Medulla oblongata (tissue), 1 donor: ENCODE results near the gene RNASE4.

Source experiments
- DNase-seq: peaks from one replicate; pipeline ENCODE4 v3.0.0-alpha.2; 2015; ENCODE audit errors: extremely low spot score

The RNASE4 gene

DNA sequence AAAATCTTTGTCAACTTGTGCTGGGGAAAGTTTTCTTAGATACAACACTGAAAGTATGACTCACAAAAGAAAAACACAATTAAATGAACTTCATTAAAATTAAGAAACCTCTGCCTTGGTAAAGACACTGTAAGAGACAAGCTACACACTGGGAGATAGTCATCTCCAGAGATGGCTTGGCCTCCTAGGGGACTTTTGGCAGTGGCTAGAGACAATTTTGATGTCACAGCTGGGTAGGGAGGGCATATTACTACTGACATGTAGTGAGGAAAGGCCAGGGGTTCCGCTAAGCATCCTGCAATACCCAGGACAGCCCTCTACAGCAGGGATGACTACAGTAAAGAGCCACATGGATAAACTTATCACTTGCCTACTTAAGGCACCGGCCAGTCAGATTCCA is 8.7 kb upstream of the RNASE4 start:
- DNase-seq = no peak

DNA sequence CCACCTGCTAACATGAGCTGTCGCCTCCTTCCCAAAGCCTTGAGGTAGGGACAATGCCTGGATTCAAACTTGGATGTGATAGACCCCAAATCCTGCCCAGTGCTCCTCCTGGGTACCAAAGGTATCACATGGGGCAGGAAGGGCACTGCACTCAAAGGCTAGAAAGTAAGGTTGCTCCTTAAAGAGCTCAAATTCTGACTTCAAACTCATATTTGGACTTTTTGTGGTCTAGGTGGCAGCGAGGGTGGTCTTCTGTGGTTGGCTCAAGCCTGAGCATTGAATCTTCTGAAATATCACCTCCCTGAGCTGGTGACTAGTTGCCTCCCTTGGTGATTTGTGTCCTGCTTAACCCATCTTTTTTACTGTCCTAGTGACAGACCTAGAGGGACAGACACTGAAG is 8.3 kb upstream of the RNASE4 start:
- no peak for DNase-seq

DNA sequence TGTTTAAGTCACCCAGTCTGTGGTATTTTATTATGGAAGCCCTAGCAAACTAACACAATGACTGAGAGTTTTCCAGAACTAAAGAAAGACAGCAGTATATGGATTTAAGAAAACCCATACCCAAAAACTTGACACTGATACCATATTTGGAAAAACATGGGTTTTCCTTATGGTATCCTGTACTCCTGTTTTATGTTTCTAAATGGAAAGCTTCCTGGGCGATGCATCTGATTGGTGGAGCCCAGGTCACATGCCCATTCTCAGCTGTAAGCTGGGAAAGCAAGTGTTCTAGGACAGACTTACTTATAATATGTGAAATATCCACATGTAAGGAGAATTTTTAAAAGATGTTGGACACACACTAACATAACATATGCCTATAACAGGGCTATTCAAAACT is 4.5 kb upstream of the RNASE4 start:
- peak; percentile 65 for DNase-seq

DNA sequence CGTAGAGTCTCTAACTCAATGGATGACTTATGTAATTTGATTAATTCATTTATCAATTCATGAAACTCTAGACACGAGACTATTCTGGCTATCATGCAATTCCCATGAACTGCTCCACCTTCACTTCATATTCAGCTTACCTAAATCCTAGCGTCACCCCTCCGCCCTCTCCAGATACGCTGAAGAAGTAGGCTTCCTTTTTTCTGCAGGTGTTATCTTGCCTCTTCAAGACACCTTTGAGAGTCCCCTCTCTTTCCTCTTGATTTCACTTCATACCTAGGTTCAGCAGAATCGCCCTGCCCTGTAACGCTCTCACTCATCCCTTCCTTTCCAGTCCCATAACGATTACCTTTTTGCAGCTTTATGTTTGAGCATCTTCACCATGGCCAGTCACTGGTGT is 4.0 kb upstream of the RNASE4 start:
- no peak for DNase-seq

DNA sequence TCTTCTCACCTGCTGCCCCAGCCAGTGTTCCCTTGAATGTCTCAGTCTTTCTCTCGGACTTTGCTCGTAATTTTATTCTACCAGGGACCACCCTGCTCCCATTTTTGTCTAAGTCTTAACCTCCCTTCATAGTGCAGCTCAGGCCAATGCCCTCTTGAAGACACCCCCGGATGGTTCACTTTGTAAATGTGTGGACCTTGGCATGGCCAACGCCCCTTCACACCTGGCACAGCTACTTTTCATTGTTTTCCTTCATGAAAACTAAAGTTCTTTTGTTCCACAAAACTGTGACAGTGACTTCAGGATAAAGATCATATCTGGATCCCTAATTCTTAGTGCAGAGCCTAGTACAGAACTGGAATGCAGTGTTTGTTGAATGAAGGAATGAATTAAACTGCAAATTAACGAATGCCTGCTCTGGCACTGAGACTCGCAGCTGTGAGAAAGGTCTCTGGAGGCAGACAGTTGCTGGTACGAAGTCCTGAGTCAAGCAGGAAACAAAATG is 3.5 kb upstream of the RNASE4 start:
- DNase-seq = no peak

DNA sequence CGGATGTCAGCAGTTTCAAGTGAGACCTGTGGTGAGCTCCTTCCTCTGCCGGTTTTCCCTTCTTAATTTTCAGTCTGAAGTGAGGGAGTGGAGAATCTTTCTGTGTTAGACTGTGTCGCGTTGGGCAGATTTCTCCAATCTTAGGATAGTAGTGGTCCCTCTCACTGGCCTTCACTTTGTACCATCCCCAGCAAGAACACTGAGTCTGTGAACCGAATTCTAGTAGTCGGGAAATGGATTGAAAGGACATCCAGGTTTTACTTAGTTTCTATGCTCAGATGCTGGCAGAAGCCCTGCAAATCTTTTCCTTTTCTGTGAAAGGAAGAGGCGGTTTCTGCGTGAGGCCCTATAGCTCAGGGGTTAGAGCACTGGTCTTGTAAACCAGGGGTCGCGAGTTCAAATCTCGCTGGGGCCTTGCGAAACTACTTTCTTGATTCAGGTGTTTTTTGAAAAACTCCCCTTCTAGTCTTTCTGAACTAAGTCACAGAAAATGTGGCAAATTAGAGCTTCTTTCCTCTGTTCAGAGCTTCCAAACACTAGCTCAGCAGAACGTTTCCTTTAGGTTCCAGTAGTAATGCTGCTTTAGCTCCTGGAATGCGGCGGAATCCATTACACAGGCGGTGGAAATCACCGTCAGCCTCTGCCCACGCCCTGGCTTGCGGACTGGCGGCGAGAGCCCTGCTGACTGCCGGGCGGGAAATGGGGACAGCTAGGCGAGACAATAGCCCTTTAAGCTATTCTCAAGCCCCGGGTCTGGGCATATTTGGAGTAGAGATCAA is 2.8 kb upstream of the RNASE4 start:
- DNase-seq = peak; percentile 92

DNA sequence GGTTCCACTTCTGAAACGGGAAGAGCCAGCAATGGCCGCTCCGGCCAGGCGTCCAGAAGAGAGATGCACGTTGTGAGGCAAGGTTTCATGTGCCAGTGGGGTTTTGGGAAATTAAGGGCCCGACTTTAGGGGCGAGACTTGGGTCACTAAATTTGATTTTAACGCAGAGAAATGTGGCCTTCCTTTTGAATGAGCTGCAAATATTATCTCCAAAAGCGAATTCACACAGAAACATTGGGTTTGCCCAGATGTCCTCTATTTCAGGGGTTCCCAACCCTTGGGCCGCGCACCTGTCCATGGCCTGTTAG is 2.3 kb upstream of the RNASE4 start:
- DNase-seq = no peak

DNA sequence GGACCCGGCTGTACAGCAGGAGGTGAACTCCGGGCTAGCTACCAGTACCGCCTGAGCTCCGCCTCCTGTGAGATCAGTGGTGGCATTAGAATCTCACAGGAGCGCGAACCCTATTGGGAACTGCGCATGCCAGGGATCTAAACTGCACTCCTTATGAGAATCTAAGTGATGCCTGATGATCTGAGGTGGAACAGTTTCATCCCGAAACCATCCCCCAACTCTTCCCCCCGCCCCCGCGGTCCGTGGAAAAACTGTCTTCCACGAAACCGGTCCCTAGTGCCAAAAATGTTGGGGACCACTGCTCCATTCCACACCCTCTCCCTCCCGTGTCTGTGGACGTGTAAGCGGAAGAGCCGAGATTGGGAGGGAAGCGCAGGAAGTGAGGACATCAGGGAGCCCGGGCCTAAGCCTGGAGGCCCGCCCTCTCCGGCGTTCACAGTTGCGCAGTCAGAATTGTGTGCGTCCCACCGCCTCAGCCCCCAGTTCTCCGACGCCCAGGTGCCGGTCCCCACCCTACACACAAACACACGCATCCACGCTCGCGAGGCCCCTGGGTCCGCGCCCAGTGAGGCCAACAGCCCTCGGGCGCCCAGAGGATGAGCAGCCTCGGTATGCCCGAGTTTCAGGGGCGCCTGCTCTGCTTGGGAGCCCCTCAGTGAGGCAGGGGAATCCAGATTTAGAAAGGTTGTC is 1.8 kb upstream of the RNASE4 start:
- DNase-seq = peak; percentile 98

DNA sequence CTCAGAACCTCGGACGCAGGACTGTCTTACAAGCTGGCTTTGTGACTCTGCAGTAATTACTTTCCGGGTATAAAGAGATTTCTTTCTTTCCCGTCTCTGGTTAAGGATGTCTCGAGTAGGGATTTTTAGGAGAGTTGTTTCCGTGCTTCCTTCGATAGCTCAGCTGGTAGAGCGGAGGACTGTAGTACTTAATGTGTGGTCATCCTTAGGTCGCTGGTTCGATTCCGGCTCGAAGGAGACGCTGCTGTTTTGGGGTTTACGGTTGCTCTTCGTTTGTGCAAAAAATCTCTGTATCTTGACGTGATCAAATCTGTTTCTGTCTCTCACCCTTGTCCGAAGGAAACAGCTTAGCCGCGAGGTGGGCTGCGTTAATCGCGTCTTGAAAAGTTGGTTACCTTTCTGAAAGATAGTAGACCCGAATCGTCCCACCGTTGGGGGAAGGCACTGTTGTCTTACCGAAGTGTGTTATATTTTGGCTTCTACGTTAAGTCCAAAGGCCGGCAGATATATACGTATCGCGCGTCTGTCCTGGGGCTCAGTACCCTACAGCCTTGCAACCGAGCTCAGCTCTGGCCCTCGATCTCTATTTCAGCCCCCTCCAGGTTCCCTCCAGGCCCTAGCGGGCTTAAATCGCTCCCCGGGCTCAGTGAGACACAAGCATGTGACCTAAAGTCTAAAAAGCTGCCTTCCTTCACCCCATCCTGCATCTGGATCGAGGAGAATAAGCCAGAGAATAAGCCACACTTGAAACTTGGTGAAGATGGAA is 1.1 kb upstream of the RNASE4 start:
- DNase-seq = peak; percentile 96

DNA sequence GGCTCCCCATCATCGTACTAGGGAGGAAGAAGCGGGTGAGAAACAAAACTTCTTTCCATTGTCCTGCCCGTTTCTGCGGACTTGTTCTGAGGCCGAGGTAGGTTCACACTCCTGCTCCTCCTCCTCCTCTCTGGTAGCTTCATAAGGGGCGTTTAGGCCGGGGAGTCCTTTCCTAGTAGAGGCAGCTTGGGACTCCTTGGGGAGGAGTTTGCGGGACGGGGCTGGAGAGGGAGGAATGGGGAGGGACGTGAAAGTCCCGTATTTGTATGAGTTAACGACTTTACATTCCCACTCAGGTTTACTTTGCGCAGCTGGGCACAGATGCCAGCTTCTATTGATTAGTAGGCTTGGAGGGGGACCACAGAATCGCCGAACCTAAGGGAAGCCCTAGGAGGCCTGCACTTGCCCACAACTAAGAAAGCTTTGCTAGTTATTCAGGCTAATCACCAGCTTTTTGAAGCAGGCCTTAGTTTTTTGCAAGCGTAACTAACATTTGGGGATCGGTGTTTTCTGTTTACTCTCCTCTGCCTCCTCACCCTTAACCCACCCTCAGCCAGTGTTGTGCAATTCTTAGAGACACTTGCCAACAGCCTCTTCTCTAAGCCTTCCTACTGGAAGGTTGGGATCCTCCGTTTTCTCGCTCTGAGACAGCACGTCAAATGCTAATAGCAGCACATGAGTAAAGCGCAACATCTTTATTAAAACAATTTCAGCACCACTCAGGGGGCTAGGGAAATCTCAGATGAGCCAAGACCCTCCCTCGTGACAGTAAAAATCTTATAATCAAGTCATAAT is 499 bp downstream of the RNASE4 start:
- DNase-seq = peak; percentile 58

DNA sequence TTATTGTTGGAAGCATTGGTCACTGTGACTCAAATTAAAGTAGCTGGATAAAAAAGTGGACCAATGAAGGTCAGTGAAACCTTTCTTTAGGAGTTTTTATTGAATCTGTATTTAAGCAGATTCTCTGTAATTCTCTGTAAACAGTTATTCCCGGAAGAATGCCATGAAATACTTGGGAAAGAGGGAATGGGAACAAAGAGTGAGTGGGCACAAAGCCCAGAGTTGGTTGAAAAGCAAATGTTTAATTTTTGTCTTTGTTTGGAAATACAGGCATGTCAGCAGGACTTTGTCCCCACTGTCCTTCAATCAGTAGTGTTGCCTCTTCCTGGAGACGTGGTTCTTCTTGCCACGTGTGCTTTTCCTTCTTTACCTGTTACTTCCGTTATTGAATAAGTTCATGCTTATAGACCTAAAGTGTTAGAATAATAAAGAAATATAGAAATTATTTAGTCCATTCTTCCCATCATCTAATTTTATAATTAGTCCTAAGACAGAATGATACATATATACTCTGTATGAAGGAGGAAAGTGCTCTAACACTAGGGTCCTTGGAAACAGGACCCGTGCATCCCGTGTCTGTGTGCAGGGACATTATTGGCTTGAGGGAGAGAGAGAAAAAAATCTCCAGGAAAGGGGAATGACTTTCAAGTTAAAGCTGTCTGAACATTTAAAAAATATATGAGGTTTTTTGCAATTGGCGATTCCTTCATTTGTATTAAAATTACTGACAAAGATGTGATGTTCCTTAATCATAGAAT is 2.2 kb downstream of the RNASE4 start:
- no peak for DNase-seq

DNA sequence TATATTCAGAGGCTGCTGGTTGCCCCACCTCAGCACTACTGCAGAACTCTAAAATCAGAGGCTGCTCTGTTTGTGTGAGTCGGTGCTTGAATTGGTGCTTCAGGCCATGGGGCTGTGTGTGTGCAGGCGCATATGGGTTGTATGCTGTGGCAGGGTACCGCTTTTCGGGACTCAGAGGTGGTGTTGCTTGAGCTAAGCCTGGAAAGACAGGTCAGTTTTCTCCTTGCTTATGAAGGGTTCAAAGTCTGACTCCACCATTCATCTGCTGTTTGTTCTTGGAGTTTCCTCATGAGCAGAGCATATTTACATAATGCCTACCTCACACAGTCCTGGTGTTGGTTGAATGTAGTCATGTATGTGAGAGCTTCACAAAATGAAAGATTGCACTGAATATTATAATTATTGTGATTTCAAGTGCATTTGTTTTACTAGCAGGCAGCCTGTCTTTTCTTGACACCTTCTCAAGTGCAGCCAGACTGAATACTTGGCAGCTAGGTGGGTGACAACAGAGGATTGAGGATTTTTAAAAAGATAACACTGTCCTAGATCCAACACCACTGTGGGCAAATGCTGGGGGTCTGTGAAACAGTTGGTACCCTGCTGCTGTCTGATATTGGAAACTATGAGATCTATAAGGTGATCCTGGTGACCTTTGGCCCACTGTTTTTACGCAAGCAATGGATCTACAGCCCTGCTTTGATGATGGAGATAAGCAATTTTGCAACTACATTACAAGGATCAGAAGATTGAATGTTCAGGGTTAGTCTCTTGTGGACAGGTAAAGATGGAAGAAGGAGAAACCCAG is 3.2 kb downstream of the RNASE4 start:
- no peak for DNase-seq

DNA sequence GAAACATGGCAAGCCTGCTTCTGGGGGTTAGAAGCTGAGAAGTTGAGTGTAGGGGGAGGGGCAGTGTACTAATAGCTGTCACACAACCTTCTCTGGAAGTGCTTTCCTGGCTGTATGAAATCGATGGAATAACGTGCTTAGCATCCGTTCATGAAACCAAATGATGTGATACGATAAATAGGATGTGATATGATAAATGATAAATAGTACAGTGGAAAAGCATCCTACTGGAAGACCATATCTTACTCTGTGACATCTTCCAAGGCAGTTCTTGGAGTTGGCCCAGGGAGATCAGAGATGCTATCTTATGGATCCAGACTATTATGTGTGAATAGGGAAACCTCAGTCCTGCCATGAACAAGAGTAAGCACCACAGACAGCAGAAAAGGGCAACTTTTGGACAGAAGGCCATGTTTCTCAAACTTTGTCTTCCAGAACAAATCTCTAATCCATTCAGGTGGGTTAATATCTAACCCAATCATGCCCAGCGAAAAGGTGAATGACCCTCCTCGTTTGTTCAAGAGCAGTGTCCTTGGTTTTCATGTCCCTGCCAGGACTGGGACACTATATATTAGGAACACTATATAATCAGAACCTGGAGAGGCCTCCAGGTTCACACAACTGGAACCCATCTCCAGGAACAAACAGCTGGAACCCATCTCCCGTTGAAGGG is 3.9 kb downstream of the RNASE4 start, which contains the start of gene ANG:
Gene ANG, plus strand, starts transcription at position 598 of the 673 bp plus-strand sequence. CDS start 4,801 bp downstream, outside the sequence.
- DNase-seq = no peak

DNA sequence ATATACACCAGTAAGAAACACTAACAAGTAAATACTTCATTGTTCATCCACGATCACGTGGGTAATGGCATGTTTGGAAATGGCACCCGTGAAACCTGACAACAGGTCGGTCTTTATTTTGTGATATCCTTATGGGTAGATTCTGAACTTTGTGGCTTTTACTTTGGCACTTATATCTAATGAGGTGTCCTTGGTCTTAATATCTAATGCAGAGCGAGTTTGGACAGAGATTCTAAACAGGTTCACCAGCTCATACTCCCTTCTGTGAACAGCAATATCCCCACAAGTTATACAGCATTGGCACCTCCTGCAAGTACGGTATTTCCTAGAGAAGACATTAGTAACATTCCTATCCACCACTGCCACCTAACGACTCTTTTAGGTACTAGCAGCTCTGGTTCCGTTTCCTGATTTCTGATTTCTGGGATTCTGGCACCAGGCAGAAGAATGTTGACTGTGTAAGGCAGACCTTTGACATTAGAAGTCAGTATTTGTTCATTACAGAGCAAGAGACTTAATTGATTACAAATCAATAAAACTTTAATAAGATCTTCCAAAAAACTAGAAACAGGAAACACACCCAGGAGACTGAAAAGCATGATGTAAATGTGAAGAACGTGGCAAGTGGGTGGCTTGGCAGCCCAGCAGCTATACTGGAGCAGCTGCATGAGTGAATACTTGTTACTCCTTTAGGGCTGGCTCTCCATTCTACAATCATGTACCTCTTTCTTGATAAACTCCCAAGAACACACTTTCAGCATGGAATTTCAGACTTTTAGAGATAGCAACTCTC is 6.7 kb downstream of the RNASE4 start:
- peak; percentile 92 for DNase-seq

DNA sequence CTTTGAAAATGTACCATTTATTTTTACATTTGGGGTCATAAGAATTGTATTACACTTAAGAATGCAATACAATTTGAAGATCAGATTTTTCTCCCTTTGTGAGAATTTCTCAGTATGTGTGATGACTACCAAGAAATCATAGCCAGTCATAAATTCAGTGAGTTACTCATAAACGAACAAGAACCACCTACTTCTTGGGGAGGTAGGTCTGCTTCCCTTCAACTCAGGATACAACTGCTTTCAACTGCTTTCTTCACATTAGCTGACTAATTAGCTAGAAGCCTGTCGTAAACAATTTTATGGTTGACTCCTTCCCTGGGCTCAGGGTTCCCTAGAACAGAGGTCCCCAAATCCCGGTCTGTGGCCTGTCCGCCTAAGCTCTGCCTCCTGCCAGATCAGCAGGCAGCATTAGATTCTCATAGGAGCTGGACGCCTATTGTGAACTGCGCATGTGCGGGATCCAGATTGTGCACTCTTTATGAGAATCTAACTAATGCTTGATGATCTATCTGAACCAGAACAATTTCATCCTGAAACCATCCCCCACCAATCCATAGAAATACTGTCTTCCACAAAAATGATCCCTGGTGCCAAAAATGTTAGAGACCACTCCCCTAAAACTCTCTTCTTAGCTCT is 7.9 kb downstream of the RNASE4 start:
- no peak for DNase-seq

DNA sequence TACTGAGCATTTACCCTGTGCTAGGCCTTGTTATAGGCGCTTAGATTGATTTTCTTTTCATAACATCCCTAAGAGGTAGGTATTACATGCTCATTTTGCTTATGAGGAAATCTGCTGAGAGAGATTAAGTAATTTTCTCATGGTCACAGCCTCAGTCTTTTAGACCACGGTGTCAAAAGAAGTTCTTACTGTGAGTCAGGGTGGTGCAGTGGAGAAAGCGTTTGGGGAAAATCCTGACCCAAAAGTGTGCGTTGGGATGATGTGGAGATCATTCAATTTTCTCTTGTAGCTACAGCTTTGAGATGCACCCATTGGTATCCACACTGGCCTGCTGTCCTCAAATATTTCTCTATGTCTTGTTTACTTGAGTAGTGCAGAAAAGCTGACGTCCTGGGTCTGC is 12.4 kb downstream of the RNASE4 start:
- DNase-seq = no peak

DNA sequence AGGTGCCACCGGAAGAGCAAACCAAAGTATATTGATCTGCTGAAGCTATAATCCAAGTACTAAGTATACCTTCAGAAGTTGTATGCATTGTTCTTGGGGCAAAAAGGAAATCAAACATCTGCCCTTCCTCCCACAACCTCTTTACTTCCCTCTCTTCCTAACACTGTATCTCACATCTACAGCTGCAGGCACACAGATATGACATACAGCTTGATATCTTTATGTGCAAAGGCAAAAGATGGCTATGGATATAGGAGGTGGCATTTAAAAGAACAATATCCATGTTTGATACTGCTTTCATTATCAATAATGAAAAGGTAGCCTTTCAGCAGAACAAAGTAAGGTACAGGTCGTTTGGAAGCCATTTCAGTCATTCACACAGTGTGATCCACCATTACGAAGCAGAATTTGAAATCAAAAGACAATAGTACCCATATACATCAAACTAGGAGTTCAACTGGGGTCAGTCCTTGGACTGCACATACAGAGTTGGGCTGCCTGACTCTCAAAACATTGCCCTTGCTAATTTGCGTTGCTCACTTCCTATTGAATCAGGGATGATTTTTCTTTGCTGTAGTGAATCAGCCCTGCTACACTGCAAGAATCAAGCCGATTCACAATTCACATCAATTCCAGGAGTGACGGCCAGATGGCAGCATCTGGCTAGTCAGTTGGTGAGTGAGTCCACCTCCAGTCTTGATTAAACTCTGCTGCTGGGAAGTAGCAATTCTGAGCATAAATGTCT is 13.1 kb downstream of the RNASE4 start:
- DNase-seq = peak; percentile 93

DNA sequence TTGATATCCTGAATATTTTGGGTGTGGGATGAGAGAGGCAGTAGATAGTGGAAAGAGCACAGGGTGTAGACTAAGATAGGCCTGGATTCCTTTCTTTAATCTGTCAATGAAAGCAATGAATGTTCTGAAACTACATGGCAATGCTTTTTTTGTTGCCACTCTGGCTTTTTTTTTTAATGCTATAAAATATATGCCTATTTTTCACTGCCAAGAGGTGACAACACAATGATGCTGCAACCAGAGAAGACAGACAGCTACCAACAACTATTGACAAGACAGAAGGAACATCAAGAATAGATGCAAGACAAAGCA is 13.6 kb downstream of the RNASE4 start:
- DNase-seq = no peak
